ENCODE measurements around the gene LIPC.

DNA sequence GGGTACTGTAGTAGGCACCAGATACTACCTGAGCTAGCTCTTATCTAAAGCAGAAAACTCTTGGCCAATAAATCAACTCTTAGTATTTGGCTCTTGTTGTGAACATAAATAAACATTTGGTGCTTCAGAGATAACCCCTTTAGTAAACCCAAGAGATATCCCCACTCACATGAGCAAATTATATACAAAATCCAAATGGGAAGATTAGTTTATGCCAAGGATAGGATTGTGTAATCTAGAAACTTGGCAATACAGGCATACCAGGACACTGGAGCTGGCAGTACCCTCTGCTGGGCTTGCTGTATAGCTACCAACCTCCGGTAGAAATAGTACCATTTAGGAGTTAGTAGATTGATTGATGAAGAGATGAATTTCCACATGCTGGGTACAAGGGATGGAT is 127.0 kb downstream of the LIPC start:
- TF ChIP-seq CTCF (optimal IDR thresholded peaks at IDR 0.05 in 1 of 3, IDR thresholded peaks at IDR 0.05 in 1 of 3, conservative IDR thresholded peaks at IDR 0.05 in 1 of 3; ENCODE audit: extremely low read depth in 1 of 3, insufficient read depth in 2 of 3, low read length in 3 of 3): no peak
- no peak for TF ChIP-seq EZH2 (IDR thresholded peaks at IDR 0.05; ENCODE audit: low read length)
